ENCODE measurements around the gene HYPK.

GRCh38 chr15:43808435-43808950, 8.1 kb downstream of the HYPK start:
- no peak for TF ChIP-seq CTCF (IDR thresholded peaks at IDR 0.05; ENCODE audit: low read depth, low read length, poor library complexity, severe bottlenecking)
- no peak for TF ChIP-seq EZH2phosphoT487 (IDR thresholded peaks at IDR 0.05; ENCODE audit: borderline replicate concordance, low read length)
